ENCODE data around the gene CALM3.
A peak's percentile ranks its signal among the peaks of the same experiment; 100 is the strongest.

- TF ChIP-seq CTCF (IDR thresholded peaks at IDR 0.05) (no peak), POLR2AphosphoS5 (IDR thresholded peaks at IDR 0.05) (peak; percentile 39), EP300 (IDR thresholded peaks at IDR 0.05) (no peak), POLR2A (IDR thresholded peaks at IDR 0.05) (peak; percentile 52 to 73)
These were observed 479 bp upstream of the CALM3 start for GRCh38 chr19:46600384-46601317.
